ENCODE data around the gene POLR1E. TPM values are rescaled to one million over a fixed set of nuclear protein-coding genes. Genes with fewer than 3 reads are reported as not detected.
"Not testable (repeated sequence)": the region's sequence is repeated elsewhere in the genome, so short reads cannot be mapped to it uniquely, and the experiment has no call there.

The POLR1E gene
- total RNA-seq, 6 experiments from 2014 or later = 11.7 to 18.1 (median 14.4) TPM

- intact Hi-C loops (cut with DNase I) = no loop called here
- TF ChIP-seq POLR2A (IDR thresholded peaks at IDR 0.05) = no peak
- no peak for TF ChIP-seq CTCF (IDR thresholded peaks at IDR 0.05)
- ATAC-seq (peak; percentile 78 to 89 (median 82)), DNase-seq (no peak)
- no peaks in the 10 kb centered on the region for H3K36me3 ChIP-seq
- no peaks in the 10 kb centered on the region for H3K9me3 ChIP-seq
- 10% methylated on average over 7 of the region's 7 CpGs for WGBS (ENCODE audit: insufficient coverage, low coverage, low lambda C conversion rate, missing lambda C conversion rate)
- H3K27ac ChIP-seq = peak overlapping the region; percentile 60 to 79 (median 68)
- peak overlapping the region in 2 of 3 donors; percentile 37 to 46 for H3K4me3 ChIP-seq
- H3K27me3 ChIP-seq = no peaks in the 10 kb centered on the region
- peaks cover 0 to 6% (median 2%) of the 10 kb centered on the region in 4 donors for H3K4me1 ChIP-seq
These were observed 13.6 kb upstream of the POLR1E start for GRCh38 chr9:37471942-37472684.

GRCh38 chr9:37473982-37474381, 11.8 kb upstream of the POLR1E start:
- intact Hi-C loops (cut with DNase I); H3K27me3 ChIP-seq; DNase-seq; H3K9me3 ChIP-seq; H3K36me3 ChIP-seq; H3K4me3 ChIP-seq; H3K4me1 ChIP-seq; ATAC-seq; H3K27ac ChIP-seq: not testable (repeated sequence)
- 50% methylated on average over 4 of the region's 6 CpGs for whole genome bisulfite sequencing (ENCODE audit: insufficient coverage, low coverage, low lambda C conversion rate, missing lambda C conversion rate)

GRCh38 chr9:37474438-37474837, 11.3 kb upstream of the POLR1E start:
- 93% methylated on average over 3 of the region's 3 CpGs for WGBS (ENCODE audit: insufficient coverage, low coverage, low lambda C conversion rate, missing lambda C conversion rate)
- DNase-seq (no peak), ATAC-seq (no peak)
- H3K4me3 ChIP-seq = no peak overlapping the region
- H3K4me1 ChIP-seq = peaks cover 0 to 9% (median 2%) of the 10 kb centered on the region in 4 donors
- intact Hi-C loops (cut with DNase I) = no loop called here
- no peaks in the 10 kb centered on the region for H3K36me3 ChIP-seq
- H3K27ac ChIP-seq = no peak overlapping the region
- no peaks in the 10 kb centered on the region for H3K27me3 ChIP-seq
- TF ChIP-seq CTCF (IDR thresholded peaks at IDR 0.05) (no peak), POLR2A (IDR thresholded peaks at IDR 0.05) (no peak)
- no peaks in the 10 kb centered on the region for H3K9me3 ChIP-seq

GRCh38 chr9:37476930-37477329, 8.8 kb upstream of the POLR1E start:
- Histone ChIP-seq H3K27me3 (no peaks in the 10 kb centered on the region), H3K9me3 (no peaks in the 10 kb centered on the region), H3K4me3 (no peak overlapping the region), H3K4me1 (peaks cover 0 to 9% (median 2%) of the 10 kb centered on the region in 4 donors), H3K36me3 (no peaks in the 10 kb centered on the region), H3K27ac (no peak overlapping the region)
- intact Hi-C loops (cut with DNase I) = no loop called here
- TF ChIP-seq POLR2A (IDR thresholded peaks at IDR 0.05) = no peak
- TF ChIP-seq CTCF (IDR thresholded peaks at IDR 0.05) = no peak
- no peak for DNase-seq
- ATAC-seq = no peak
- 71% methylated on average over 11 of the region's 11 CpGs for WGBS (ENCODE audit: insufficient coverage, low coverage, low lambda C conversion rate, missing lambda C conversion rate)

- DNase-seq; H3K36me3 ChIP-seq; H3K4me3 ChIP-seq; H3K9me3 ChIP-seq; H3K27me3 ChIP-seq; ATAC-seq; intact Hi-C loops (cut with DNase I); H3K27ac ChIP-seq; H3K4me1 ChIP-seq: not testable (repeated sequence)
- WGBS (ENCODE audit: insufficient coverage, low coverage, low lambda C conversion rate, missing lambda C conversion rate) = 73% methylated on average over 4 of the region's 4 CpGs
These were observed 8.3 kb upstream of the POLR1E start for GRCh38 chr9:37477443-37477842.

- H3K9me3 ChIP-seq; H3K4me1 ChIP-seq; H3K27ac ChIP-seq; DNase-seq; ATAC-seq; intact Hi-C loops (cut with DNase I); H3K27me3 ChIP-seq; H3K36me3 ChIP-seq; H3K4me3 ChIP-seq: not testable (repeated sequence)
- 51% methylated on average over 5 of the region's 5 CpGs for WGBS (ENCODE audit: insufficient coverage, low coverage, low lambda C conversion rate, missing lambda C conversion rate)
These were observed 7.6 kb upstream of the POLR1E start for GRCh38 chr9:37477987-37478619.
